ENCODE results near the gene CHAT. TPM values are rescaled to one million over a fixed set of nuclear protein-coding genes. Genes with fewer than 3 reads are reported as not detected.

Gene CHAT
- total RNA-seq, 2 donors from 2014 or later: 0.40 TPM; not detected in 1

DNA sequence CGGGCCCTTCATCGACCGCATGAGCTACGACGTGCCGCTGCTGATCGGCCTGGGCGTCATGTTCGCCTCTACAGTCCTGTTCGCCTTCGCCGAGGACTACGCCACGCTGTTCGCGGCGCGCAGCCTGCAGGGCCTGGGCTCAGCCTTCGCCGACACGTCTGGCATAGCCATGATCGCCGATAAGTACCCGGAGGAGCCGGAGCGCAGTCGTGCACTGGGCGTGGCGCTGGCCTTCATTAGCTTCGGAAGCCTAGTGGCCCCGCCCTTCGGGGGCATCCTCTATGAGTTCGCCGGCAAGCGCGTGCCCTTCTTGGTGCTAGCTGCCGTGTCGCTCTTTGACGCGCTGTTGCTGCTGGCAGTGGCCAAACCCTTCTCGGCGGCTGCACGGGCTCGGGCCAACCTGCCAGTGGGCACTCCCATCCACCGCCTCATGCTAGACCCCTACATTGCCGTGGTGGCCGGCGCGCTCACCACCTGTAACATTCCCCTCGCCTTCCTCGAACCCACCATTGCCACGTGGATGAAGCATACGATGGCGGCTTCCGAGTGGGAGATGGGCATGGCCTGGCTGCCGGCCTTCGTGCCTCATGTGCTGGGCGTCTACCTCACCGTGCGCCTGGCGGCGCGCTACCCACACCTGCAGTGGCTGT lies 2.5 kb upstream of the CHAT start:
- H3K27me3 ChIP-seq (replicated peaks; ENCODE audit: insufficient read depth): peaks cover 65% of the 10 kb centered on the region
- H3K9me3 ChIP-seq: no peaks in the 10 kb centered on the region
- no peak overlapping the region for H3K4me3 ChIP-seq
- H3K27ac ChIP-seq: no peak overlapping the region
- 11% methylated on average over 46 of the region's 63 CpGs for WGBS
- no peak for DNase-seq (ENCODE audit: low spot score)
- TF ChIP-seq POLR2A (IDR thresholded peaks at IDR 0.05): no peak
- no peak for TF ChIP-seq POLR2AphosphoS5 (IDR thresholded peaks at IDR 0.05)
- intact Hi-C loops (cut with DNase I): no loop called here
- no peaks in the 10 kb centered on the region for H3K36me3 ChIP-seq
- H3K4me1 ChIP-seq (replicated peaks): no peaks in the 10 kb centered on the region

DNA sequence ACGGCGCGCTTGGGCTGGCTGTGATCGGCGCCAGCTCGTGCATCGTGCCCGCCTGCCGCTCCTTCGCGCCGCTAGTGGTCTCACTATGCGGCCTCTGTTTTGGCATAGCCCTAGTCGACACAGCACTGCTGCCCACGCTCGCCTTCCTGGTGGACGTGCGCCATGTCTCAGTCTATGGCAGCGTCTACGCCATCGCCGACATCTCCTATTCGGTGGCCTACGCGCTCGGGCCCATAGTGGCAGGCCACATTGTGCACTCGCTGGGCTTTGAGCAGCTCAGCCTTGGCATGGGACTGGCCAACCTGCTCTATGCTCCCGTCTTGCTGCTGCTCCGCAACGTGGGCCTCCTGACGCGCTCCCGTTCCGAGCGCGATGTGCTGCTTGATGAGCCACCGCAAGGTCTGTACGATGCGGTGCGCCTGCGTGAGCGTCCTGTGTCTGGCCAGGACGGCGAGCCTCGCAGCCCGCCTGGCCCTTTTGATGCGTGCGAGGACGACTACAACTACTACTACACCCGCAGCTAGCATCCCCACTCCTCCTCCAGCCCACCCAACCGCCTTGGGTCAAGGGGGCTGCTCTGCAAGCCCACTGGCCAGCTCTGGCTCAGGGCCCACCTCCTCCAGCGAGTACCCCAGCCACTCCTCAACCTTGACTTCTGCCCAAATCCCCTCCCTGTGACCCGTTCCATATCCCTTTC lies 1.9 kb upstream of the CHAT start:
- no peak overlapping the region for H3K4me3 ChIP-seq
- H3K9me3 ChIP-seq: no peaks in the 10 kb centered on the region
- H3K27ac ChIP-seq: no peak overlapping the region
- H3K36me3 ChIP-seq: no peaks in the 10 kb centered on the region
- intact Hi-C loops (cut with DNase I): no loop called here
- no peaks in the 10 kb centered on the region for H3K4me1 ChIP-seq (replicated peaks)
- peaks cover 65% of the 10 kb centered on the region for H3K27me3 ChIP-seq (replicated peaks; ENCODE audit: insufficient read depth)
- 9% methylated on average over 48 of the region's 53 CpGs for WGBS
- no peak for DNase-seq (ENCODE audit: low spot score)
- TF ChIP-seq POLR2AphosphoS5 (IDR thresholded peaks at IDR 0.05) (no peak), POLR2A (IDR thresholded peaks at IDR 0.05) (no peak)
- TF ChIP-seq, protein P1, sequence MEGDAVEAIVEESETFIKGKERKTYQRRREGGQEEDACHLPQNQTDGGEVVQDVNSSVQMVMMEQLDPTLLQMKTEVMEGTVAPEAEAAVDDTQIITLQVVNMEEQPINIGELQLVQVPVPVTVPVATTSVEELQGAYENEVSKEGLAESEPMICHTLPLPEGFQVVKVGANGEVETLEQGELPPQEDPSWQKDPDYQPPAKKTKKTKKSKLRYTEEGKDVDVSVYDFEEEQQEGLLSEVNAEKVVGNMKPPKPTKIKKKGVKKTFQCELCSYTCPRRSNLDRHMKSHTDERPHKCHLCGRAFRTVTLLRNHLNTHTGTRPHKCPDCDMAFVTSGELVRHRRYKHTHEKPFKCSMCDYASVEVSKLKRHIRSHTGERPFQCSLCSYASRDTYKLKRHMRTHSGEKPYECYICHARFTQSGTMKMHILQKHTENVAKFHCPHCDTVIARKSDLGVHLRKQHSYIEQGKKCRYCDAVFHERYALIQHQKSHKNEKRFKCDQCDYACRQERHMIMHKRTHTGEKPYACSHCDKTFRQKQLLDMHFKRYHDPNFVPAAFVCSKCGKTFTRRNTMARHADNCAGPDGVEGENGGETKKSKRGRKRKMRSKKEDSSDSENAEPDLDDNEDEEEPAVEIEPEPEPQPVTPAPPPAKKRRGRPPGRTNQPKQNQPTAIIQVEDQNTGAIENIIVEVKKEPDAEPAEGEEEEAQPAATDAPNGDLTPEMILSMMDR (IDR thresholded peaks at IDR 0.05): no peak

DNA sequence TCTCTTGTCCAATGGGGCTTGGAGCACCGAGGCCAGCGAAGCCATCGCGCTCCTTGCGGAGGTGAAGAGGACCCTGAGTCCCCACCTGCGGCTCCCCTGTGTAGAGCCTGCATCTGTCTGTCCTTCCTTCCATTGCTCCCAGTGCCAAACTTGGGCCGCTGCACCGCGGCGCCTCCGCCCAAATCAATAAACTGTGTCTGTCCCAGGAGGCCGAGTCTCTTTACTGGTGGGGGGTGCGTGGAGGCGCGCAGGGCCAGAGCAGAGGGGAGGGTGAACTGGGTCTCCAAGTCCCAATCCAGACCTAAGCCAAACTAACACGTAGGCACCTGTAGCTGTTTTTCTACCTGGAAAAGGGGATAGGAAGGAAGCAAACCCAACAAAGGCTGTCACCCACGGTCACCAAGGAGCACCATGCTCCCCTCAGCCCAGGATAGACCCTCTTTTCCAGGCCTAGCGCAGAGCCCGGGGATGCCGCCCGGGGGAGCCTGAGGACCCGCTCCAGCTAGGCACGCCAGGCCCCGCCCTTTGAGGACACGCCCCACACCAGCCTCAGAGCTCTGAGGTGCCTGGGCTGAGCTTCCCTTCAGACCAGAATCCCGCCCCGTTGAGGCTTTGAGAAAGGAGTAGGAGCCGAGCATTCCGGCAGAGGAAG lies 1.2 kb upstream of the CHAT start:
- H3K27ac ChIP-seq: no peak overlapping the region
- 5% methylated on average over 29 of the region's 29 CpGs for WGBS
- H3K9me3 ChIP-seq: no peaks in the 10 kb centered on the region
- peaks cover 65% of the 10 kb centered on the region for H3K27me3 ChIP-seq (replicated peaks; ENCODE audit: insufficient read depth)
- no peak for TF ChIP-seq POLR2A (IDR thresholded peaks at IDR 0.05)
- TF ChIP-seq, protein P1 (IDR thresholded peaks at IDR 0.05): no peak
- no peak for TF ChIP-seq POLR2AphosphoS5 (IDR thresholded peaks at IDR 0.05)
- no peak overlapping the region for H3K4me3 ChIP-seq
- no peak for DNase-seq (ENCODE audit: low spot score)
- intact Hi-C loops (cut with DNase I): no loop called here
- no peaks in the 10 kb centered on the region for H3K4me1 ChIP-seq (replicated peaks)
- H3K36me3 ChIP-seq: no peaks in the 10 kb centered on the region

DNA sequence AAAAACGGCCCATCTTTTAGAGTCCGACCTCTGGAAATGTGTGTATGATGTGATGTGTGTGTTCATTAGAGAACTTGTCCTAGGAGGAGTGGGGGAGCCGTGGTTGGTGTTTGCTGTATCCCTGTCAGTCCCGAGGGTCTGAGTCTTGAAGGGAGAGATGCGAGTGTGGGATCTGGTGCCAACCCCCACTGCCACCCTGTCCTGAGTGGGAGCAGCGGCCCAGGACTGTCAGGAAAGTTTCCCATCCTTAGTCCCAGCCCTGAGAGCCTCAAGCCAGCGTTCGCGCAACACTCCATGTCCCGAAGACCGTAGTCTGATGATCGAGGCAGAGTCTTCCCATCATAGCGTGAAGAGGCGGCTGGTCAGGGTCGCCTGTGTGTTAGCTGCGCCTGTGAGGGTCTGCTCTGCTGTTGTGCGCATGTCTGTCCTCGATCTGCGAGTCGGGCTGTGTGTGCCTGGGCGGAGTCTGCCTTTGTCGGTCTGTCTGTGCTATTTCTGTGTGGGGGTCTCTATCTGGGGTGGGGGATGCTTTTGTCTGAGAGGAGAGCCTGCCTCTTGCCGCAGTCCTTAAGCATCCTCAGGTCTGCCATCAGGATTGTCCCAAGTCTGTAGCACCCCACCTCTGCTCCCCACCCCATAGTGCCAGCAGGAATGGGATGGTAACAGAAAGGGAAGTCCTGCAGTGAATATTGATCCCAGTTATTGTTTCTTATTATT lies 514 bp upstream of the CHAT start:
- Histone ChIP-seq H3K4me3 (no peak overlapping the region), H3K4me1 (replicated peaks) (no peaks in the 10 kb centered on the region), H3K9me3 (no peaks in the 10 kb centered on the region), H3K36me3 (no peaks in the 10 kb centered on the region), H3K27ac (no peak overlapping the region), H3K27me3 (replicated peaks; ENCODE audit: insufficient read depth) (peaks cover 65% of the 10 kb centered on the region)
- 5% methylated on average over 23 of the region's 23 CpGs for WGBS
- DNase-seq (ENCODE audit: low spot score): no peak
- no peak for TF ChIP-seq POLR2A (IDR thresholded peaks at IDR 0.05)
- TF ChIP-seq POLR2AphosphoS5 (IDR thresholded peaks at IDR 0.05): no peak
- TF ChIP-seq, protein P1 (IDR thresholded peaks at IDR 0.05): no peak
- intact Hi-C loops (cut with DNase I): no loop called here
